Astrocyte of the spinal cord (primary cell): ENCODE measurements around the gene ZFP91.

Experiments used
- DNase-seq: peaks from one replicate; pipeline ENCODE4 v3.0.0; 2011; ENCODE audit warnings: low read depth, low spot score
- H3K4me3 ChIP-seq: 2 replicates; pipeline ENCODE4 v1.5.1; 2011; ENCODE audit warnings: low read depth, mild to moderate bottlenecking, low read length, moderate library complexity
- CTCF ChIP-seq: IDR thresholded peaks from 2 replicates; pipeline ENCODE4 v1.5.1; 2012; ENCODE audit warnings: low read depth, mild to moderate bottlenecking, low read length, inconsistent platforms
- in situ Hi-C: cut with HindIII; loops from 2 replicates; pipeline ENCODE4 v1.10.0; 2017; ENCODE audit warnings: low sequenced_read_pairs

Gene ZFP91

GRCh38 chr11:58641803-58642581 is 63.1 kb downstream of the ZFP91 start:
- no peak overlapping the region for H3K4me3 ChIP-seq
- no peak for DNase-seq
- in situ Hi-C loops = no loop called here
- no peak for TF ChIP-seq CTCF

GRCh38 chr11:58645854-58646253 is 67.0 kb downstream of the ZFP91 start:
- no peak overlapping the region for H3K4me3 ChIP-seq
- in situ Hi-C loops = no loop called here
- DNase-seq = no peak
- no peak for TF ChIP-seq CTCF

- TF ChIP-seq CTCF = no peak
- no peak overlapping the region for H3K4me3 ChIP-seq
- in situ Hi-C loops = no loop called here
- DNase-seq = no peak
These were observed 68.4 kb downstream of the ZFP91 start for GRCh38 chr11:58647141-58647699.

- in situ Hi-C loops = no loop called here
- no peak for DNase-seq
- no peak overlapping the region for H3K4me3 ChIP-seq
- no peak for TF ChIP-seq CTCF
These were observed 69.0 kb downstream of the ZFP91 start for GRCh38 chr11:58647866-58648265.

GRCh38 chr11:58649623-58650022 is 70.8 kb downstream of the ZFP91 start:
- in situ Hi-C loops = no loop called here
- H3K4me3 ChIP-seq = no peak overlapping the region
- no peak for TF ChIP-seq CTCF
- no peak for DNase-seq

GRCh38 chr11:58650496-58650895 is 71.6 kb downstream of the ZFP91 start:
- no peak for DNase-seq
- H3K4me3 ChIP-seq = no peak overlapping the region
- no peak for TF ChIP-seq CTCF
- in situ Hi-C loops = no loop called here
